Skeletal muscle tissue (tissue), 4 donors: Measurements from ENCODE around the gene CHEK2. TPM values are rescaled to one million over a fixed set of nuclear protein-coding genes. Genes with fewer than 3 reads are reported as not detected.
"Not testable (repeated sequence)": the region's sequence is repeated elsewhere in the genome, so short reads cannot be mapped to it uniquely, and the experiment has no call there.

Experiments
- H3K27ac ChIP-seq: one replicate; pipeline ENCODE4 v1.7.0; 2013; ENCODE audit warnings: mild to moderate bottlenecking, low read depth, low read length, inconsistent platforms
- H3K27me3 ChIP-seq, 3 donors: one replicate each; pipeline ENCODE4 v1.7.0; 2013; ENCODE audit warnings: low read length in 3 of 3; ENCODE audit not compliant: control insufficient read depth in 3 of 3, insufficient read depth in 3 of 3
- H3K36me3 ChIP-seq, 3 donors: one replicate each; pipeline ENCODE4 v1.7.0; 2013; ENCODE audit warnings: low read length in 3 of 3; ENCODE audit not compliant: control insufficient read depth in 3 of 3, insufficient read depth in 3 of 3
- H3K4me1 ChIP-seq, 3 donors: one replicate each; pipeline ENCODE4 v1.7.0; 2013; ENCODE audit warnings: low read length in 3 of 3, mild to moderate bottlenecking in 3 of 3; ENCODE audit not compliant: control insufficient read depth in 3 of 3, insufficient read depth in 3 of 3
- H3K4me3 ChIP-seq, 3 donors: one replicate each; pipeline ENCODE4 v1.7.0; 2013; ENCODE audit warnings: low read length in 3 of 3
- H3K9ac ChIP-seq, 3 donors: one replicate each; pipeline ENCODE4 v1.7.0; 2013; ENCODE audit warnings: low read length in 3 of 3, mild to moderate bottlenecking in 3 of 3, moderate library complexity in 2 of 3, low read depth in 1 of 3
- H3K9me3 ChIP-seq, 3 donors: one replicate each; pipeline ENCODE4 v1.7.0; 2013; ENCODE audit warnings: low read length in 3 of 3; ENCODE audit not compliant: control insufficient read depth in 3 of 3
- total RNA-seq: library from RNA; depleted of rRNA; stranded (reverse); fragments of >200 nt; gene quantifications from one replicate; pipeline ENCODE4 v1.2.3, GENCODE V29; 2014
- donor health status: Osteomylitis.

Gene CHEK2
- total RNA-seq, 1 donor from 2014 or later, result 12.5 TPM

- no peak overlapping the region for H3K4me3 ChIP-seq
- H3K27me3 ChIP-seq, result no peaks in the 10 kb centered on the region
- H3K36me3 ChIP-seq, result peaks cover 21 to 39% (median 32%) of the 10 kb centered on the region in 3 donors
Observed at GRCh38 chr22:28743852-28744251, 2.2 kb upstream of the CHEK2 start.

GRCh38 chr22:28742562-28742962 is 942 bp upstream of the CHEK2 start:
- no peaks in the 10 kb centered on the region for H3K27me3 ChIP-seq
- H3K9me3 ChIP-seq, result no peaks in the 10 kb centered on the region
- H3K9ac ChIP-seq, result peak overlapping the region; percentile 96 to 99 (median 98)
- peak overlapping the region; percentile 97 for H3K27ac ChIP-seq
- H3K4me1 ChIP-seq, result peaks cover 10 to 19% (median 14%) of the 10 kb centered on the region in 3 donors
- H3K4me3 ChIP-seq, result peak overlapping the region; percentile 91 to 97 (median 92)
- H3K36me3 ChIP-seq, result peaks cover 17 to 33% (median 26%) of the 10 kb centered on the region in 3 donors

More at GRCh38 chr22:28743852-28744251, 2.2 kb upstream of the CHEK2 start:
- Histone ChIP-seq H3K9me3 (no peaks in the 10 kb centered on the region), H3K9ac (no peak overlapping the region), H3K27ac (no peak overlapping the region), H3K4me1 (peaks cover 10 to 19% (median 14%) of the 10 kb centered on the region in 3 donors)

GRCh38 chr22:28741200-28741784 is 328 bp downstream of the CHEK2 start:
- Histone ChIP-seq H3K9ac (peak overlapping the region in 2 of 3 donors; percentile 96 to 99), H3K9me3 (no peaks in the 10 kb centered on the region), H3K27ac (no peak overlapping the region), H3K27me3 (no peaks in the 10 kb centered on the region), H3K4me3 (peak overlapping the region; percentile 91 to 97 (median 92)), H3K4me1 (peaks cover 10 to 19% (median 14%) of the 10 kb centered on the region in 3 donors), H3K36me3 (peaks cover 10 to 20% (median 15%) of the 10 kb centered on the region in 3 donors)

- not testable (repeated sequence) for H3K9ac ChIP-seq, H3K9me3 ChIP-seq, H3K4me3 ChIP-seq, H3K27ac ChIP-seq, H3K27me3 ChIP-seq, H3K36me3 ChIP-seq
- H3K4me1 ChIP-seq, result peaks cover 10 to 19% (median 14%) of the 10 kb centered on the region in 3 donors
Observed at GRCh38 chr22:28738876-28739275, 2.7 kb downstream of the CHEK2 start.

GRCh38 chr22:28737701-28738100 is 3.9 kb downstream of the CHEK2 start:
- H3K36me3 ChIP-seq, result no peaks in the 10 kb centered on the region
- H3K4me3 ChIP-seq, result no peak overlapping the region
- no peaks in the 10 kb centered on the region for H3K27me3 ChIP-seq
- no peaks in the 10 kb centered on the region for H3K9me3 ChIP-seq
- peaks cover 6 to 11% (median 7%) of the 10 kb centered on the region in 3 donors for H3K4me1 ChIP-seq
- no peak overlapping the region for H3K9ac ChIP-seq
- no peak overlapping the region for H3K27ac ChIP-seq

GRCh38 chr22:28736301-28737155 is 5.1 kb downstream of the CHEK2 start:
- no peaks in the 10 kb centered on the region for H3K9me3 ChIP-seq
- no peaks in the 10 kb centered on the region for H3K36me3 ChIP-seq
- no peaks in the 10 kb centered on the region for H3K27me3 ChIP-seq
- H3K27ac ChIP-seq, result no peak overlapping the region
- peaks cover 4 to 5% (median 4%) of the 10 kb centered on the region in 3 donors for H3K4me1 ChIP-seq
- H3K9ac ChIP-seq, result no peak overlapping the region
- no peak overlapping the region for H3K4me3 ChIP-seq

GRCh38 chr22:28734393-28734792 is 7.2 kb downstream of the CHEK2 start:
- Histone ChIP-seq H3K4me3 (no peak overlapping the region), H3K27ac (no peak overlapping the region), H3K27me3 (no peaks in the 10 kb centered on the region), H3K36me3 (no peaks in the 10 kb centered on the region), H3K9ac (no peak overlapping the region), H3K4me1 (no peaks in the 10 kb centered on the region), H3K9me3 (no peaks in the 10 kb centered on the region)

GRCh38 chr22:28730179-28730578 is 11.4 kb downstream of the CHEK2 start:
- H3K9ac ChIP-seq, result no peak overlapping the region
- no peaks in the 10 kb centered on the region for H3K4me1 ChIP-seq
- no peaks in the 10 kb centered on the region for H3K27me3 ChIP-seq
- no peak overlapping the region for H3K4me3 ChIP-seq
- H3K36me3 ChIP-seq, result no peaks in the 10 kb centered on the region
- no peak overlapping the region for H3K27ac ChIP-seq
- H3K9me3 ChIP-seq, result no peaks in the 10 kb centered on the region

GRCh38 chr22:28728621-28729313 is 12.9 kb downstream of the CHEK2 start:
- Histone ChIP-seq H3K4me3 (no peak overlapping the region), H3K9me3 (no peaks in the 10 kb centered on the region)

More at GRCh38 chr22:28728621-28729313, 12.9 kb downstream of the CHEK2 start:
- H3K9ac ChIP-seq, result no peak overlapping the region
- no peaks in the 10 kb centered on the region for H3K27me3 ChIP-seq
- H3K4me1 ChIP-seq, result no peaks in the 10 kb centered on the region
- H3K36me3 ChIP-seq, result no peaks in the 10 kb centered on the region
- no peak overlapping the region for H3K27ac ChIP-seq
